H1 (cell line): ENCODE measurements around the gene SIX3. TPM values are rescaled to one million over a fixed set of nuclear protein-coding genes. Genes with fewer than 3 reads are reported as not detected.

Experiments used
- CEBPB ChIP-seq: IDR thresholded peaks from 2 replicates; pipeline ENCODE4 v1.6.1; 2012; ENCODE audit warnings: low read depth, low read length
- CHD1 ChIP-seq: IDR thresholded peaks from 2 replicates; pipeline ENCODE4 v1.6.1; 2012; ENCODE audit warnings: low read depth, low read length, improper control_type of control experiment
- CREB1 ChIP-seq: IDR thresholded peaks from 2 replicates; pipeline ENCODE4 v1.6.1; 2012; ENCODE audit warnings: inconsistent platforms
- EGR1 ChIP-seq: IDR thresholded peaks from 2 replicates; pipeline ENCODE4 v1.6.1; 2011; ENCODE audit warnings: low read depth, low read length, borderline replicate concordance
- EZH2 ChIP-seq: fragments of 200-600 bp; sonication (generic); IDR thresholded peaks from 2 replicates; pipeline ENCODE4 v1.7.1; 2012; ENCODE audit warnings: low read depth, mild to moderate bottlenecking, moderate library complexity, low read length, inconsistent platforms; ENCODE audit not compliant: severe bottlenecking
- FOSL1 ChIP-seq: IDR thresholded peaks from 2 replicates; pipeline ENCODE4 v1.6.1; 2011; ENCODE audit warnings: mild to moderate bottlenecking, low read depth, low read length, moderate library complexity; ENCODE audit not compliant: insufficient read depth
- GTF2F1 ChIP-seq: IDR thresholded peaks from 2 replicates; pipeline ENCODE4 v1.6.1; 2012; ENCODE audit warnings: low read depth, low read length, improper control_type of control experiment, borderline replicate concordance
- HDAC2 ChIP-seq, 2 experiments: fragments of 300-600 bp in 1 of 2; sonication (generic) in 1 of 2; IDR thresholded peaks; 2 replicates each; pipeline ENCODE4 v1.6.1; 2011 to 2012; ENCODE audit warnings: low read depth in 2 of 2, low read length in 2 of 2, mild to moderate bottlenecking in 2 of 2, moderate library complexity in 2 of 2, borderline replicate concordance in 1 of 2, inconsistent platforms in 1 of 2
- JUN ChIP-seq: IDR thresholded peaks from 2 replicates; pipeline ENCODE4 v1.6.1; 2011; ENCODE audit warnings: low read depth, mild to moderate bottlenecking, improper control_type of control experiment, low read length
- KDM4A ChIP-seq: IDR thresholded peaks from one replicate; pipeline ENCODE4 v1.7.1; 2012; ENCODE audit warnings: low read depth, mild to moderate bottlenecking, moderate library complexity, low read length, inconsistent platforms; ENCODE audit not compliant: severe bottlenecking
- KDM5A ChIP-seq: fragments of 200-600 bp; IDR thresholded peaks from 2 replicates; pipeline ENCODE4 v1.7.1; 2012; ENCODE audit warnings: mild to moderate bottlenecking, low read length, inconsistent platforms, mixed read lengths
- NRF1 ChIP-seq: IDR thresholded peaks from 2 replicates; pipeline ENCODE4 v1.6.1; 2011; ENCODE audit warnings: mild to moderate bottlenecking, low read depth, low read length, improper control_type of control experiment
- POU5F1 ChIP-seq: IDR thresholded peaks from 2 replicates; pipeline ENCODE4 v1.6.1; 2011; ENCODE audit warnings: low read depth, mild to moderate bottlenecking, low read length, moderate library complexity
- RBBP5 ChIP-seq: IDR thresholded peaks from 2 replicates; pipeline ENCODE4 v1.7.1; 2012; ENCODE audit warnings: low read depth, mild to moderate bottlenecking, inconsistent platforms, low read length, moderate library complexity, borderline replicate concordance
- SP2 ChIP-seq: IDR thresholded peaks from 2 replicates; pipeline ENCODE4 v1.6.1; 2012; ENCODE audit warnings: mild to moderate bottlenecking, low read length, inconsistent platforms
- TAF7 ChIP-seq: optimal IDR thresholded peaks from 2 replicates; pipeline ENCODE3; 2011; ENCODE audit warnings: low read depth, mild to moderate bottlenecking, inconsistent platforms, low read length, moderate library complexity, borderline replicate concordance
- ZNF274 ChIP-seq: IDR thresholded peaks from 2 replicates; pipeline ENCODE4 v1.7.0; 2012; ENCODE audit warnings: low read length, borderline replicate concordance; ENCODE audit errors: extremely low read depth
- polyA plus RNA-seq, 7 experiments: library from polyadenylated mRNA; depleted of rRNA in 3 of 7; stranded (reverse) in 5 of 7; unstranded in 2 of 7; fragments of >200 nt in 5 of 7; fragments of 200-250 nt in 2 of 7; gene quantifications; 1 replicate in 5 of 7; 2 replicates in 1 of 7; 4 replicates in 1 of 7; pipeline versions ENCODE4 v1.2.1 to v1.2.3, GENCODE V29; 2011 to 2013; ENCODE audit warnings: missing spikeins in 2 of 7, mixed read lengths in 2 of 7
- total RNA-seq: library from RNA; stranded (reverse); fragmentation: NEBNext Ultra II Directional; extraction: Animal tissue kit (Norgen Biotek cat#: 25700); gene quantifications from 2 replicates; pipeline ENCODE4 v1.2.1, GENCODE V29; 2021
- TF ChIP-seq, protein P1 (sequence below): IDR thresholded peaks from 2 replicates; pipeline ENCODE4 v1.6.1; 2011; ENCODE audit warnings: low read depth, mild to moderate bottlenecking, low read length; ENCODE audit not compliant: insufficient read depth

The SIX3 gene
- total and polyA plus RNA-seq, 2 of the 8 experiments (the other 6 are each of a cell fraction or from before 2014, with no cell fraction given) = 0.02 to 0.19 TPM

GRCh38 chr2:44932564-44933392 lies 8.7 kb upstream of the SIX3 start (continued):
- TF ChIP-seq SP2 = no peak
- no peak for TF ChIP-seq CHD1
- TF ChIP-seq CREB1 = no peak
- no peak for TF ChIP-seq NRF1
- no peak for TF ChIP-seq POU5F1
- TF ChIP-seq ZNF274 = no peak
- TF ChIP-seq FOSL1 = no peak
- no peak for TF ChIP-seq JUN
- no peak for TF ChIP-seq EGR1
- TF ChIP-seq KDM5A = no peak
- TF ChIP-seq, protein P1, sequence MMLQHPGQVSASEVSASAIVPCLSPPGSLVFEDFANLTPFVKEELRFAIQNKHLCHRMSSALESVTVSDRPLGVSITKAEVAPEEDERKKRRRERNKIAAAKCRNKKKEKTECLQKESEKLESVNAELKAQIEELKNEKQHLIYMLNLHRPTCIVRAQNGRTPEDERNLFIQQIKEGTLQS = no peak
- TF ChIP-seq TAF7 = no peak
- TF ChIP-seq KDM4A = peak; percentile 57
- TF ChIP-seq GTF2F1 = no peak
- peak; percentile 93 for TF ChIP-seq EZH2
- TF ChIP-seq CEBPB = no peak
- no peak for TF ChIP-seq RBBP5
- TF ChIP-seq HDAC2 (IDR thresholded peaks at IDR 0.05; ENCODE audit: borderline replicate concordance in 1 of 2, low read depth in 2 of 2, low read length in 2 of 2) = no peak
